Sigmoid colon (tissue), 4 donors: ENCODE measurements around the gene RBM23.

Source experiments
- EP300 ChIP-seq, 4 donors: sonication (generic); formaldehyde crosslinking; IDR thresholded peaks; one replicate each; pipeline ENCODE4 v1.6.1; 2017; ENCODE audit warnings: antibody characterized with exemption in 4 of 4
- POLR2A ChIP-seq, 2 donors: fragments of 450-650 bp; IDR thresholded peaks; one replicate each; pipeline ENCODE4 v1.6.1; 2016; ENCODE audit warnings: antibody characterized with exemption in 2 of 2, mild to moderate bottlenecking in 2 of 2, moderate library complexity in 2 of 2
- POLR2AphosphoS5 ChIP-seq, 4 donors: sonication (generic); formaldehyde crosslinking; IDR thresholded peaks; one replicate each; pipeline ENCODE4 v1.6.1; 2017; ENCODE audit warnings: antibody characterized with exemption in 4 of 4
- TF ChIP-seq, protein P1 (sequence below), 4 experiments: fragments of 450-650 bp in 3 of 4; fragments of 200-600 bp in 1 of 4; IDR thresholded peaks; one replicate each; pipeline ENCODE4 v1.5.1; 2016 to 2019; ENCODE audit warnings: antibody characterized with exemption in 4 of 4, mild to moderate bottlenecking in 3 of 4, moderate library complexity in 2 of 4

DNA sequence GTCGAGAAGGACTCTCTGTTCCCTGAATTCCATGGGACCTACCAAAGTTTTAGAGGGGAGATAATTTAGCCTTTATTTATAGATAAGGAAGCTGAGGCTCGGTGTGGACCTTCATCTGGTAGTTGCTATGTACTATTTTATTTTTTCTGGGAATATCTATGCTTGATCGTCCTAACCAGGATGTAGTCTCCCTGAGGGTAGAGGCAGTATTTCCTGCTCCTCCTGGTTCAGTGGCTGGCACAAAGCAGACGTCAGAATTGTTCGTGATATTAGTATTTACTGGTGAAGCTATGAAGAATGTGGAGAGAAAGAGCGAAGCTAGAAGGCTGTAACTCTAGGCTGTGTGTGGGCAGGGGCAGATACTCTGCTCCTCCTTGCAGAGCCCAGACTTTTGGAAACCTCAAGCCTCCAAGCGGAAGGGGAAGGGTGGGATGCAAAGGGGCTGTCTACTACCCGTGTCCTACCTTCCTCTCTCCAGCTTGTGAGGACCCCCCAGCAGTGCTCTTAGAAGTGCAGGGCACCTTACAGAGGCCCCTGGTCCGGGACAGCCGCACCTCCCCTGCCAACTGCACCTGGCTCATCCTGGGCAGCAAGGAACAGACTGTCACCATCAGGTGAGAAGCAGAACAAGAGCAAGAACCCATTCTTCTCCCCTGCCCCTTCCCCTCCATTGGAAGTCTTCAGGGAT is 46.0 kb downstream of the RBM23 start:
- no peak for TF ChIP-seq POLR2AphosphoS5 (IDR thresholded peaks at IDR 0.05)
- no peak for TF ChIP-seq POLR2A (IDR thresholded peaks at IDR 0.05)
- TF ChIP-seq, protein P1, sequence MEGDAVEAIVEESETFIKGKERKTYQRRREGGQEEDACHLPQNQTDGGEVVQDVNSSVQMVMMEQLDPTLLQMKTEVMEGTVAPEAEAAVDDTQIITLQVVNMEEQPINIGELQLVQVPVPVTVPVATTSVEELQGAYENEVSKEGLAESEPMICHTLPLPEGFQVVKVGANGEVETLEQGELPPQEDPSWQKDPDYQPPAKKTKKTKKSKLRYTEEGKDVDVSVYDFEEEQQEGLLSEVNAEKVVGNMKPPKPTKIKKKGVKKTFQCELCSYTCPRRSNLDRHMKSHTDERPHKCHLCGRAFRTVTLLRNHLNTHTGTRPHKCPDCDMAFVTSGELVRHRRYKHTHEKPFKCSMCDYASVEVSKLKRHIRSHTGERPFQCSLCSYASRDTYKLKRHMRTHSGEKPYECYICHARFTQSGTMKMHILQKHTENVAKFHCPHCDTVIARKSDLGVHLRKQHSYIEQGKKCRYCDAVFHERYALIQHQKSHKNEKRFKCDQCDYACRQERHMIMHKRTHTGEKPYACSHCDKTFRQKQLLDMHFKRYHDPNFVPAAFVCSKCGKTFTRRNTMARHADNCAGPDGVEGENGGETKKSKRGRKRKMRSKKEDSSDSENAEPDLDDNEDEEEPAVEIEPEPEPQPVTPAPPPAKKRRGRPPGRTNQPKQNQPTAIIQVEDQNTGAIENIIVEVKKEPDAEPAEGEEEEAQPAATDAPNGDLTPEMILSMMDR (IDR thresholded peaks at IDR 0.05), result peak in 1 of 4 experiments; percentile 34
- no peak for TF ChIP-seq EP300 (IDR thresholded peaks at IDR 0.05)
